SK-N-DZ (cell line): ENCODE results near the gene COL16A1.

Experiments
- DNase-seq: peaks from one replicate; pipeline ENCODE4 v3.0.0-alpha.2; 2015; ENCODE audit warnings: low spot score

COL16A1 gene

DNA sequence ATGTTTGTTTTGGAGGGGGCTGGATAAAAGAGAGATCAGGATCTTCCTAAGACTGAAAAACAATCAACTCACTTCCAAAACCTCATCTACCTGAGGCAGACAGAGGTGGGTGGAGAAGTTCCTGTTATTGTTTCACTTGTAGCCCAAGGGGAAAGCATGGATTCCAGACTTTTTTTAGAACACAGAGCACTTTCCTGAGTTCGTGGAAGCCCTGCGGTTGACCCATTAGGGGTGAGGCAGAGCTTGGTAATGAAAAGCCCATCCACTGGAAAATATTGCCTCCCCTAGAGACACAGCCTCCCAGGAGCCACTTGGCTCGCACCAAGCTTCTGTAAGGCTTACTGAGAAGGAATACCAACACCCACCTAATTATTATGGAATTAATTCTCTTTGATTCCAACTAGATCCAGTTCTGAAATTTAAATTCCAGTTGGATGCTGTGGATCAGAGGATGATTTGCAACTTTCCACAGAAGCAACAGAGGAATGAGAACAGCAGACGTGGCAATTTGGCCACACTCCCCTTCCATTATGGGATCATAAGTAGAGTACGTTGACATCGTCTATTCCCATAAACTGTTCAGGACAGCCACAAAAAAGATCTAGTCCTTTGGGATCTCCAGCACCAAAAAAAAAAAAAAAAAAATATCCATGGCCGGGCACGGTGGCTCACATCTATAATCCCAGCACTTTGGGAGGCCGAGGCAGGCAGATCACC is 55.0 kb downstream of the COL16A1 start:
- no peak for DNase-seq

DNA sequence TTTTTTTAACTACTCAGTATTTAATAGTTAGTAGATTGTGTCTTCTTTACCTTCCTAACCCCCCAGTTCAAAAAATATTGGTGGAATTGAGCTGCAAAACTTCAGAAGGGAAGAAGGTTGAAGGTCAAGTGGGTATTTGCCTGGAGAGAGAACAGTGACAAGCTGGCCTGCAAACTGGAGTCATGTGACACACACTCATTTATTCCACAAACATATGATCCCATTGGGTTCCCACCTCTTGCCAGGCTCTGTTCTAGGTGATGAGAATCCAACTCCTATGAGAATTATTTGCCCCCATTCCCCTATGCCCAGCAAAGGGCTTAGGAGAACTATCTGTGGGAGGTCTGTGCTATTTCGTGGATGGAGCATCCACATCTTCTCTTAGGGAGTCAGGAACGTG is 55.6 kb downstream of the COL16A1 start:
- DNase-seq: no peak

DNA sequence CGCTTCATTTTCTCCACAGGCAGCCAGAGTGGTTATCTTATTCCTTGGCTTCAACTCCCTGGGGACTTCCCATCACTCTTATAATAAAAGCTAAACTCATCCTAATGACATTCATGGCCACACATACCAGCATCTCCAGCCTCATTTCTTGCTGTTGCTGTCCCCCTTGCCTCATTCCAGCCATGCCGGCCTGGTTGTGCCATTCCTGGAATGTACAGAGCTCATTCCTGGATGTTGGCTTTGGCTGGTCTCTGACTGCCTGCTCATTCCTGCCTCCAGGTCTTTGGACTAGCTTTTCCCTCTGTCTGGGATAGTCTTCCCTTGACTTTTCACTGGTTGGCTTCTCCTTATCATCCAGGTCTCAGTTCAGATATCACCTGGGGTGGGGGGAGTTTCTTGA is 56.7 kb downstream of the COL16A1 start:
- DNase-seq: no peak

DNA sequence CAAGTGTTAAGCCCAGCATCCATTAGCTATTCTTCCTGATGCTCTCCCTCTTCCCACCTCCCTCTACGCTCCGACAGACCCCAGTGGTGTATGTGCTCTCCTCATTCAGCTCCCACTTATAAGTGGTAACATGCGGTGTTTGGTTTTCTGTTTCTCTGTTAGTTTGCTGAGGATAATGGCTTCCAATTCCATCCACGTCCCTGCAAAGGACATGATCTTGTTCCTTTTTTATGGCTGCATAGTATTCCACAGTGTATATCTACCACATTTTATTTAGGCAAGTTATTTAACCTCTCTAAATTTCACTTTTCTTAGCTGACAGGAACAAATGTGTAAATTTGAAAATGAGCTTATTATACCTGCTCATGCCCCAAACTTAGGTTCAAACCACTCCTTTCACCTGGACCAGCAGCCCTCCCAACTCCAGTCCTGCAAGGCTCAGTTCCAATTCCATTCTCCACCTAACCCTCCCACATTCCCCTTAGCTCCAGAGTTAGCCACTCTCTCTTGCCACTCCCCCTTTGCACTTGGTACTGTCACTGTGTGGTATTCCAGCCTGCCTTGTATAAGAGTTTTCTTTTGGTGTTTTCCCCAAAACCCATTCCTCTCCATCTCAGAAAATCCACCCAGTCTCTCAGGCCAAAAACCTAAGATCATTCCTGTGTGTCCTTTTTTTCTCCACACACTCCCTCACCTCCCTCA is 57.4 kb downstream of the COL16A1 start:
- DNase-seq: no peak

GRCh38 chr1:31645274-31645568 is 58.6 kb downstream of the COL16A1 start:
- no peak for DNase-seq

- peak; percentile 97 for DNase-seq
These were observed 59.1 kb downstream of the COL16A1 start, which contains the start of gene PEF1 for GRCh38 chr1:31644560-31645273. Gene PEF1, minus strand, starts transcription at chr1:31644876. Its CDS starts 12 bp downstream, at chr1:31644864.

- DNase-seq: no peak
These were observed 59.7 kb downstream of the COL16A1 start for GRCh38 chr1:31643976-31644559.

DNA sequence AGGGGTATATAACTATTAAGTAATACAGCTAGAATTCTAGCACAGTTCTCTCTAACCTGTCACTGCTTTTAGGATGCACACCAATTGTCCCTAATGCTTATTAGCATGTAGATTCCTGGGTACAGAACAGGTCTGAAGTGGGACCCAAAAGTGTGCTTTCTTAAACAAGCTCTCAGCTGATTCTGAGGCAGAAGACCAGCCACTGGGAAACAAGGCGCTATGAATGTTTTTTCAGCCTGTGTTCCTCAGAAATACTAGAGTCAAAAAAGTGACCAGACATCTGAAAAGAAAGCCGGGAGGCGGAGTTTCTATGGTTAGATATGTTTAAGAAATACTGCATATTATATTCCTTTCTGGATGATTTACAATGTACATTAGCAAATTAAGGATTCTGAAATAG is 60.9 kb downstream of the COL16A1 start:
- no peak for DNase-seq

- DNase-seq: no peak
These were observed 61.5 kb downstream of the COL16A1 start for GRCh38 chr1:31642366-31642765.

GRCh38 chr1:31640964-31641363 is 62.9 kb downstream of the COL16A1 start:
- DNase-seq: no peak

GRCh38 chr1:31640179-31640578 is 63.6 kb downstream of the COL16A1 start:
- no peak for DNase-seq

DNA sequence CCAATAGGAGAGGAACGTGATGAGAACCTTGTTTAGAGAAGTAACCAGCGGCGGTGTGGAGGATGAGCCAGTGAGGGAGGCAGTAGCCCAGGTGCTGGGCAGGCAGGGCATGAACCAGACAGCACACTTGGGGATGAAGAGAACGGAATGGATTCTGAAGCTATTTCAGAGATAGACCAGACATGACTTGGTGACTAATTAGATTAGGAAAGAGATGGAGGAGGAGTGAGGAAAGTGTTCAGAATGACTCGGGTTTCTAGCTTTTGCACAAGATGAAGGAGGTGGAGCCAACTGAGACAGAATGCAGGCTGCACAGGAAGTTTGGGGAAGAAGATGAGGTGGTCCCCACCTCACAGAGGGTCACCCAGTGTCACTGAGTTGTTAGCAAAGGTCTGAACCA is 64.3 kb downstream of the COL16A1 start:
- peak; percentile 87 for DNase-seq

- DNase-seq: no peak
These were observed 65.7 kb downstream of the COL16A1 start for GRCh38 chr1:31637915-31638673.

GRCh38 chr1:31633117-31633516 is 70.7 kb downstream of the COL16A1 start:
- DNase-seq: no peak

- no peak for DNase-seq
These were observed 71.2 kb downstream of the COL16A1 start for GRCh38 chr1:31632649-31633048.

DNA sequence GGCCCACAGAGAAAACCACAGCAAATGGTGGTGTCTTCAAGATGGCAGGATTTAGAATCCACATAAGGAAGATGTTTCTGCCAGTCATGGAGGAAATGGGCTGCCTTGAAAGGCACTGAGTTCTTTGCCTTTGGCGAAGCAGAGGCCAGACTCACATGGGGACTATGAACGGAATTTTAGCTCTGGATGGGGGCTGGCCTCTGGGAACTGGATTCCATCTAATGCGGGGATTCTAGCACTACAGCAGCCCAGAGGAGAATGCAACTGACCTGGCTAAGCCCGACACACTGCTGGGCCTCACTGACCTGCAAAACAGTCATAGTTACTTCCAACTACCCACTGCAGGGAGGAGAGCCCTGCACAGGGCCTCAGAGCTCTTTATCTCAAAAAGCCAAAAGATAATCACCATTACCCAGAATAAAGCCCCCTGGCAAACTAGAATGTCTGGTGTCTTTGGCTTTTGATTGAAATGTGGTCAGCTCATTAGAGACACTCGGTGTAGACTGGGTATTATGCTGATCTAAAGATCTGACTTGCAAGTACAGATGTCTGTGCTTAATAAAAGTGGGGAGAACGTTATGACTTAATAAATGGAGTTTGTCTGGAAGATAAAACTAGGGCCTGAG is 74.8 kb downstream of the COL16A1 start:
- no peak for DNase-seq

GRCh38 chr1:31627930-31628559 is 75.8 kb downstream of the COL16A1 start:
- DNase-seq: no peak

- DNase-seq: no peak
These were observed 76.4 kb downstream of the COL16A1 start for GRCh38 chr1:31627301-31627929.

DNA sequence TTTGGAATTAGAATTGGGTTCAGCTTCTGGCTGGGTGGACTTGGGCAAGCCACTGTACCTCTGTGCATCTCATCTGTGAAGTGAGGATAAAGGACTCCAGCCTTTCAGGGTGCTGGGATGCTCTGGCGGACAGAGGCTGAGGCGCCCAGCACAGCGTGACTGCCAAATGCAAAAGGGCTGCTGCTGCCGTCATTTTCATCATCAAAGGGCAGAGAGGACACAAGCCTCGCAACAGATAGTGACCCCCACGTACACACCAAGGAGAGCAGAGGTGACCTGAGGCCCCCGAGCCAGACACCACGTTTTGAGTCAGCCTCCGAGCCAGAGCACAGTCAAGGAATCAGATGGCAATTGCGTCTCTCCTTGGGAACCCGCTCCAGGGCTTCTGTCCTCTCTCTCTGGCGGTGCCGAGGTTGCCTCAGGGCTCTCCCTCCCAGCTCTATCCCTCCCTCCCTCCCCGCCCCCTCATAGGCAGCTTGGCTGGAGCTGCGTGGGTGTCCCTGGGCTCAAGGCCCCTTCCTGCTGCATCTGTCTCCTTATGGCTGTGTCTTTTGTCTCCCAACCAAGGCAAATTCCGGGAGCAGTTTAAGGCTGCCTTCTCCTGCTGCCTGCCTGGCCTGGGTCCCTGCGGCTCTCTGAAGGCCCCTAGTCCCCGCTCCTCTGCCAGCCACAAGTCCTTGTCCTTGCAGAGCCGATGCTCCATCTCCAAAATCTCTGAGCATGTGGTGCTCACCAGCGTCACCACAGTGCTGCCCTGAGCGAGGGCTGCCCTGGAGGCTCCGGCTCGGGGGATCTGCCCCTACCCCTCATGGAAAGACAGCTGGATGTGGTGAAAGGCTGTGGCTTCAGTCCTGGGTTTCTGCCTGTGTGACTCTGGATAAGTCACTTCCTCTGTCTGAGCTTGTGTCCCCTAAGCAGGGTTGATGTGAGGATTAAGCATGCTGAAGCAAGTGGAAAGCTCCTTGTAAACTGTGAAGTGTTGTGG is 77.3 kb downstream of the COL16A1 start:
- DNase-seq: no peak
